Loucy (cell line): ENCODE data around the gene PPP6C.
"Not testable (repeated sequence)": the region's sequence is repeated elsewhere in the genome, so short reads cannot be mapped to it uniquely, and the experiment has no call there.

Experiments
- H2AFZ ChIP-seq: fragments of 200-600 bp; sonication (generic); 2 replicates; pipeline ENCODE4 v1.6.0; 2016; ENCODE audit warnings: antibody characterized with exemption, mild to moderate bottlenecking, low read length, moderate library complexity
- H3F3A ChIP-seq: fragments of 200-600 bp; 2 replicates; pipeline ENCODE4 v1.6.0; 2016; ENCODE audit warnings: antibody characterized with exemption, low read depth, mild to moderate bottlenecking
- H3K27me3 ChIP-seq: fragments of 200-600 bp; sonication (generic); 2 replicates; pipeline ENCODE4 v1.6.1; 2014; ENCODE audit warnings: low read length, mild to moderate bottlenecking; ENCODE audit not compliant: insufficient read depth, poor library complexity, severe bottlenecking
- H3K36me3 ChIP-seq: fragments of 200-600 bp; sonication (generic); 2 replicates; pipeline ENCODE4 v1.6.1; 2016; ENCODE audit warnings: low read length; ENCODE audit not compliant: insufficient read depth
- H3K4me1 ChIP-seq: fragments of 200-600 bp; sonication (generic); 2 replicates; pipeline ENCODE4 v1.5.1; 2014; ENCODE audit warnings: low read length, mild to moderate bottlenecking; ENCODE audit not compliant: insufficient read depth, poor library complexity, severe bottlenecking
- H3K4me2 ChIP-seq: fragments of 200-600 bp; sonication (generic); 2 replicates; pipeline ENCODE4 v1.6.0; 2014; ENCODE audit warnings: antibody characterized with exemption, low read length, low read depth, mild to moderate bottlenecking; ENCODE audit not compliant: poor library complexity, severe bottlenecking
- H3K4me3 ChIP-seq: fragments of 200-600 bp; sonication (generic); 2 replicates; pipeline ENCODE4 v1.5.1; 2014; ENCODE audit warnings: low read length, mild to moderate bottlenecking, mixed read lengths; ENCODE audit not compliant: poor library complexity, severe bottlenecking
- H3K79me2 ChIP-seq: fragments of 200-600 bp; sonication (generic); 2 replicates; pipeline ENCODE4 v1.6.1; 2014; ENCODE audit warnings: low read length; ENCODE audit not compliant: insufficient read depth
- H3K9ac ChIP-seq: fragments of 200-600 bp; sonication (generic); 2 replicates; pipeline ENCODE4 v1.6.0; 2014; ENCODE audit warnings: mild to moderate bottlenecking, low read depth, low read length, moderate library complexity; ENCODE audit not compliant: poor library complexity, severe bottlenecking
- H3K9me2 ChIP-seq: fragments of 200-600 bp; sonication (generic); replicated peaks from 2 replicates; pipeline ENCODE4 v1.6.1; 2016; ENCODE audit warnings: low read depth, low read length, mixed read lengths
- H3K9me3 ChIP-seq: fragments of 200-600 bp; sonication (generic); 2 replicates; pipeline ENCODE4 v1.6.1; 2014; ENCODE audit warnings: mild to moderate bottlenecking, antibody characterized with exemption, low read length, low read depth; ENCODE audit not compliant: insufficient read depth
- H4K20me1 ChIP-seq: fragments of 200-600 bp; sonication (generic); 2 replicates; pipeline ENCODE4 v1.6.0; 2014; ENCODE audit warnings: antibody characterized with exemption, low read length, mild to moderate bottlenecking; ENCODE audit not compliant: insufficient read depth, poor library complexity, severe bottlenecking
- CTCF ChIP-seq: fragments of 200-600 bp; sonication (generic); conservative IDR thresholded peaks from 2 replicates; pipeline ENCODE4 v1.5.1; 2014; ENCODE audit warnings: mild to moderate bottlenecking, antibody characterized with exemption, low read length
- EZH2phosphoT487 ChIP-seq: fragments of 200-600 bp; IDR thresholded peaks from 2 replicates; pipeline ENCODE4 v1.6.1; 2018; ENCODE audit warnings: antibody characterized with exemption, mild to moderate bottlenecking, moderate library complexity, borderline replicate concordance

Gene PPP6C

GRCh38 chr9:125169895-125170294 lies 19.7 kb downstream of the PPP6C start:
- Histone ChIP-seq H3K4me2 (no peak overlapping the region), H3K4me3 (no peak overlapping the region), H3K9me2 (no peaks in the 10 kb centered on the region), H3K9ac (no peak overlapping the region), H3K36me3 (peaks cover 39% of the 10 kb centered on the region), H3F3A (no peaks in the 10 kb centered on the region), H3K9me3 (no peaks in the 10 kb centered on the region), H2AFZ (no peak overlapping the region), H3K4me1 (peaks cover 12% of the 10 kb centered on the region), H4K20me1 (peaks cover 19% of the 10 kb centered on the region), H3K27me3 (no peaks in the 10 kb centered on the region), H3K79me2 (peaks cover 70% of the 10 kb centered on the region)
- TF ChIP-seq EZH2phosphoT487 (no peak), CTCF (no peak)

- no peaks in the 10 kb centered on the region for H3K9me2 ChIP-seq
- H3K9ac ChIP-seq, result no peak overlapping the region
- peaks cover 45% of the 10 kb centered on the region for H3K36me3 ChIP-seq
- no peak overlapping the region for H3K4me2 ChIP-seq
- H3K9me3 ChIP-seq, result no peaks in the 10 kb centered on the region
- TF ChIP-seq CTCF (no peak), EZH2phosphoT487 (no peak)
- H3K79me2 ChIP-seq, result peaks cover 45% of the 10 kb centered on the region
- H3F3A ChIP-seq, result no peaks in the 10 kb centered on the region
- peaks cover under 1% of the 10 kb centered on the region for H4K20me1 ChIP-seq
- no peak overlapping the region for H2AFZ ChIP-seq
- H3K27me3 ChIP-seq, result no peaks in the 10 kb centered on the region
- H3K4me1 ChIP-seq, result peaks cover under 1% of the 10 kb centered on the region
- H3K4me3 ChIP-seq, result no peak overlapping the region
Measured at GRCh38 chr9:125166762-125167161, 22.8 kb downstream of the PPP6C start.

DNA sequence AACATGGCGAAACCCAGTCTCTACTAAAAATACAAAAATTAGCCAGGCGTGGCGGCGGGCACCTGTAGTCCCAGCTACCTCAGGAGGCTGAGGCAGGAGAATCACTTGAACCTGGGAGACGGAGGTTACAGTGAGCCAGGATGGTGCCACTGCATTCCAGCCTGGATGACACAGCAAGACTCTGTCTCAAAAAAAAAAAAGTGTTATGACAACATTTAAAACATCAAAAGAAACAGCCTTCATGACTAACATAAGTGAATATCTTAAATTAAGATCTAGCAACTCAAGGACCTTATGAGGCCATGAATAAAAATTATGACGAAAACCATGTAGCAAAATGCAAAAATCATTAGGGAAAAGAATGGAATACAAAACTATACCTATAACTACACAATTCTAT lies 26.7 kb downstream of the PPP6C start:
- Histone ChIP-seq H3K36me3 (peaks cover 30% of the 10 kb centered on the region; the same call in 1 of the 2 replicates), H3K79me2 (peaks cover 37% of the 10 kb centered on the region; the same call in 1 of the 2 replicates)
- H3K4me2 ChIP-seq, H3K4me1 ChIP-seq, H3K9me3 ChIP-seq, H3K9me2 ChIP-seq, H3K27me3 ChIP-seq, H2AFZ ChIP-seq, H3K4me3 ChIP-seq, H3K9ac ChIP-seq, H3F3A ChIP-seq, H4K20me1 ChIP-seq: not testable (repeated sequence)

DNA sequence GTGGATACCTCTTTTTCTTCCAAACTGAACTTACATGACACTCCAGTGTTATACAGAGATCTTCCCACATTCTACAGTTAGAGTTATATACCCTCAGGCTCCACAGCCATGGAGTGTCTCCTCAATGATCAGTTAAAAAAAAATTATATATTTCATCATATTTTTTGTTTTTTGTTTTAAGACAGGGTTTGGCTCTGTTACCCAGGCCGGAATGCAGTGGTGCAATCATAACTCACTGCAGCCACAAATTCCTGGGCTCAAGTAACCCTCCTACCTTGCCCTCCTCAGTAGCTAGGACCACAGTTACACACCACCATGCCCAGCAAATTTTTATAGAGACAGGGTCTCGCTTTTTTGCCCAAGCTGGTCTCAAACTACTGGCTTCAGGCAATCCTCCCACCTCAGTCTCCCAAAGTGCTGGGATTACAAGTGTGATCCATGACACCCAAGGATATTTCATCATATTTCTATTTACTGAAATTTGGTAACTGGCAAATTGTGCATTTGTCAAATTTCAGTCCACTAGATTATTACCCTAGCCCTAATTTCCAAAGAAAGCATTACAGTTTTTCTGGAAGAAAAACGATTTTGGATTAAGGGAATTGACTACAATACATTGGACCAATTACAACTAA lies 28.2 kb downstream of the PPP6C start:
- peaks cover 29% of the 10 kb centered on the region; the same call in 1 of the 2 replicates for H3K79me2 ChIP-seq
- no peaks in the 10 kb centered on the region for H3K9me2 ChIP-seq
- H3K4me3 ChIP-seq, result no peak overlapping the region
- H3K4me2 ChIP-seq, result no peak overlapping the region
- H2AFZ ChIP-seq, result no peak overlapping the region
- peaks cover 38% of the 10 kb centered on the region; the same call in 1 of the 2 replicates for H3K36me3 ChIP-seq
- H3F3A ChIP-seq, result no peaks in the 10 kb centered on the region
- no peak for TF ChIP-seq EZH2phosphoT487
- TF ChIP-seq CTCF, result no peak
- H3K27me3 ChIP-seq, result no peaks in the 10 kb centered on the region
- H4K20me1 ChIP-seq, result no peaks in the 10 kb centered on the region
- no peaks in the 10 kb centered on the region for H3K9me3 ChIP-seq
- no peak overlapping the region for H3K9ac ChIP-seq
- H3K4me1 ChIP-seq, result no peaks in the 10 kb centered on the region
